H1 (cell line): ENCODE measurements around the gene FHL5. TPM values are rescaled to one million over a fixed set of nuclear protein-coding genes. Genes with fewer than 3 reads are reported as not detected.

Experiments used
- CTCF ChIA-PET: fragments of 300-600 bp; sonication (Branson Sonifier 250); formaldehyde crosslinking; loops from one replicate; lab custom pipeline; 2021; ENCODE audit not compliant: partially characterized antibody; lab: Charles Lee
- POLR2A ChIA-PET: fragments of 300-600 bp; sonication (Branson Sonifier 250); formaldehyde crosslinking; loops from one replicate; lab custom pipeline; 2021; ENCODE audit warnings: inconsistent platforms; ENCODE audit not compliant: partially characterized antibody; lab: Charles Lee
- DNase-seq, 2 experiments: peaks; one replicate each; pipeline versions ENCODE4 v3.0.0 to v3.0.0-alpha.2; 2010 to 2022; ENCODE audit warnings: low spot score in 2 of 2, low read depth in 1 of 2, mixed read lengths in 1 of 2
- FAIRE-seq: peaks from 2 replicates; lab custom pipeline; 2011; peaks lifted over from hg19 to GRCh38; lab: Jason Lieb, UNC
- H2AFZ ChIP-seq: 2 replicates; pipeline ENCODE4 v1.8.1; 2012; ENCODE audit warnings: low read length, inconsistent platforms
- H2AK5ac ChIP-seq: 2 replicates; pipeline ENCODE4 v1.6.1; 2013; ENCODE audit warnings: low read depth, low read length
- H2BK120ac ChIP-seq: replicated peaks from 2 replicates; pipeline ENCODE3; 2013; ENCODE audit warnings: low read depth, low read length, inconsistent platforms
- H2BK12ac ChIP-seq: 2 replicates; pipeline ENCODE4 v1.6.1; 2013; ENCODE audit warnings: low read depth, low read length
- H2BK15ac ChIP-seq: 2 replicates; pipeline ENCODE4 v1.6.1; 2013; ENCODE audit warnings: low read length
- H2BK20ac ChIP-seq: 2 replicates; pipeline ENCODE4 v1.6.1; 2013; ENCODE audit warnings: low read length
- H2BK5ac ChIP-seq: 2 replicates; pipeline ENCODE4 v1.6.1; 2013; ENCODE audit warnings: low read depth, low read length
- H3K14ac ChIP-seq: 2 replicates; pipeline ENCODE4 v1.6.1; 2013; ENCODE audit warnings: inconsistent platforms; ENCODE audit not compliant: insufficient read length
- H3K18ac ChIP-seq: 2 replicates; pipeline ENCODE4 v1.6.1; 2013; ENCODE audit warnings: low read length; ENCODE audit errors: extremely low read depth
- H3K23ac ChIP-seq: 2 replicates; pipeline ENCODE4 v1.6.1; 2013; ENCODE audit warnings: inconsistent platforms; ENCODE audit not compliant: insufficient read length
- H3K23me2 ChIP-seq: 2 replicates; pipeline ENCODE4 v1.6.1; 2013; ENCODE audit warnings: low read depth, low read length
- H3K27ac ChIP-seq: 2 replicates; pipeline ENCODE4 v1.6.1; 2011; ENCODE audit warnings: low read depth, low read length, inconsistent platforms
- H3K27me3 ChIP-seq, 4 experiments: replicated peaks in 1 of 4; 1 replicate in 1 of 4; 2 replicates in 3 of 4; pipeline versions ENCODE4 v1.6.1 to v1.8.1; 2011 to 2013; ENCODE audit warnings: low read length in 3 of 4, mild to moderate bottlenecking in 3 of 4, inconsistent platforms in 2 of 4, mixed read lengths in 2 of 4, moderate library complexity in 1 of 4; ENCODE audit not compliant: control insufficient read depth in 3 of 4, insufficient read depth in 3 of 4; ENCODE audit errors: extremely low read depth in 1 of 4
- H3K36me3 ChIP-seq, 4 experiments: 2 replicates each; pipeline versions ENCODE4 v1.6.1 to v1.8.1; 2011 to 2013; ENCODE audit warnings: mild to moderate bottlenecking in 4 of 4, low read length in 3 of 4, moderate library complexity in 2 of 4, control low read depth in 1 of 4, inconsistent platforms in 1 of 4; ENCODE audit not compliant: insufficient read depth in 4 of 4, control insufficient read depth in 2 of 4
- H3K4ac ChIP-seq: replicated peaks from 2 replicates; pipeline ENCODE3; 2013; ENCODE audit warnings: low read length, low read depth, mixed read lengths, inconsistent platforms; ENCODE audit not compliant: insufficient read length
- H3K4me1 ChIP-seq, 4 experiments: replicated peaks in 1 of 4; 1 replicate in 1 of 4; 2 replicates in 3 of 4; pipeline versions ENCODE4 v1.6.1 to v1.8.1; 2011 to 2013; ENCODE audit warnings: low read length in 3 of 4, inconsistent platforms in 2 of 4, mixed read lengths in 1 of 4; ENCODE audit not compliant: insufficient read depth in 4 of 4, control insufficient read depth in 3 of 4
- H3K4me2 ChIP-seq, 2 experiments: 2 replicates each; pipeline versions ENCODE4 v1.6.1 to v1.8.1; 2011 to 2013; ENCODE audit warnings: low read depth in 2 of 2, low read length in 2 of 2, control low read depth in 1 of 2, inconsistent platforms in 1 of 2, mild to moderate bottlenecking in 1 of 2; ENCODE audit not compliant: insufficient read depth in 1 of 2
- H3K4me3 ChIP-seq, 4 experiments: fragments of 200-600, 300-600 bp in 1 of 4; sonication (generic), shearing (Covaris generic), sonication (Bioruptor Twin) in 1 of 4; 2 replicates each; pipeline versions ENCODE4 v1.5.1 to v1.8.1; 2011 to 2016; ENCODE audit warnings: low read length in 4 of 4, low read depth in 3 of 4, control low read depth in 2 of 4, inconsistent platforms in 2 of 4, mild to moderate bottlenecking in 2 of 4, mixed read lengths in 1 of 4, moderate library complexity in 1 of 4; ENCODE audit not compliant: insufficient read depth in 2 of 4; ENCODE audit errors: extremely low read depth in 1 of 4
- H3K56ac ChIP-seq: replicated peaks from 2 replicates; pipeline ENCODE3; 2013; ENCODE audit warnings: low read depth, mild to moderate bottlenecking, mixed read lengths, low read length, inconsistent platforms; ENCODE audit not compliant: insufficient read length
- H3K79me1 ChIP-seq: 2 replicates; pipeline ENCODE4 v1.6.1; 2013; ENCODE audit warnings: low read depth, low read length, control low read depth
- H3K79me2 ChIP-seq, 2 experiments: 2 replicates each; pipeline versions ENCODE4 v1.6.1 to v1.8.1; 2012 to 2013; ENCODE audit warnings: low read length in 2 of 2, mild to moderate bottlenecking in 2 of 2, inconsistent platforms in 1 of 2; ENCODE audit not compliant: insufficient read depth in 2 of 2, control insufficient read depth in 1 of 2
- H3K9ac ChIP-seq, 4 experiments: replicated peaks in 1 of 4; 1 replicate in 1 of 4; 2 replicates in 3 of 4; pipeline versions ENCODE4 v1.6.1 to v1.8.1; 2011 to 2013; ENCODE audit warnings: low read depth in 3 of 4, low read length in 3 of 4, control low read depth in 2 of 4, mild to moderate bottlenecking in 2 of 4, moderate library complexity in 2 of 4, inconsistent platforms in 1 of 4; ENCODE audit errors: extremely low read depth in 1 of 4
- H3K9me3 ChIP-seq, 2 experiments: 2 replicates each; pipeline versions ENCODE4 v1.6.1 to v1.8.1; 2012 to 2013; ENCODE audit warnings: mild to moderate bottlenecking in 2 of 2, moderate library complexity in 2 of 2, control low read depth in 1 of 2, inconsistent platforms in 1 of 2, low read depth in 1 of 2, low read length in 1 of 2, mixed read lengths in 1 of 2; ENCODE audit not compliant: insufficient read depth in 2 of 2
- H4K20me1 ChIP-seq, 2 experiments: replicated peaks in 1 of 2; 2 replicates each; pipeline versions ENCODE3 to v1.8.1; 2011 to 2013; ENCODE audit warnings: inconsistent platforms in 2 of 2, low read length in 2 of 2, mild to moderate bottlenecking in 1 of 2; ENCODE audit not compliant: insufficient read depth in 2 of 2, control insufficient read depth in 1 of 2
- H4K5ac ChIP-seq: 2 replicates; pipeline ENCODE4 v1.6.1; 2013; ENCODE audit warnings: low read length, low read depth, mixed read lengths, inconsistent platforms; ENCODE audit not compliant: insufficient read length
- H4K8ac ChIP-seq: 2 replicates; pipeline ENCODE4 v1.8.0; 2013; ENCODE audit warnings: mild to moderate bottlenecking, moderate library complexity, low read length, inconsistent platforms; ENCODE audit not compliant: insufficient read depth; ENCODE audit errors: extremely low read depth
- H4K91ac ChIP-seq: replicated peaks from 2 replicates; pipeline ENCODE3; 2013; ENCODE audit warnings: low read length, mixed read lengths, inconsistent platforms; ENCODE audit not compliant: insufficient read length
- NRF1 ChIP-seq: IDR thresholded peaks from 2 replicates; pipeline ENCODE4 v1.6.1; 2011; ENCODE audit warnings: mild to moderate bottlenecking, low read depth, low read length, improper control_type of control experiment
- SRF ChIP-seq: IDR thresholded peaks from 2 replicates; pipeline ENCODE4 v1.6.1; 2011; ENCODE audit warnings: mild to moderate bottlenecking, low read depth, low read length, moderate library complexity
- WGBS, 2 experiments: shearing (Covaris generic) in 1 of 2; methylation state at CpG; one replicate each; pipeline versions ENCODE4 v1.1.6 to v1.1.7; 2013 to 2015; ENCODE audit warnings: low lambda C conversion rate in 2 of 2, mixed read lengths in 2 of 2, inconsistent platforms in 1 of 2, low coverage in 1 of 2, missing lambda C conversion rate in 1 of 2; ENCODE audit not compliant: insufficient replicate concordance in 2 of 2, insufficient coverage in 1 of 2, insufficient read length in 1 of 2; ENCODE audit errors: extremely low coverage in 1 of 2, missing lambda C conversion rate in 1 of 2; 5-methylcytosine and 5-hydroxymethylcytosine counted together
- polyA plus RNA-seq, 7 experiments: library from polyadenylated mRNA; depleted of rRNA in 3 of 7; stranded (reverse) in 5 of 7; unstranded in 2 of 7; fragments of >200 nt in 5 of 7; fragments of 200-250 nt in 2 of 7; gene quantifications; 1 replicate in 5 of 7; 2 replicates in 1 of 7; 4 replicates in 1 of 7; pipeline versions ENCODE4 v1.2.1 to v1.2.3, GENCODE V29; 2011 to 2013; ENCODE audit warnings: missing spikeins in 2 of 7, mixed read lengths in 2 of 7
- total RNA-seq: library from RNA; stranded (reverse); fragmentation: NEBNext Ultra II Directional; extraction: Animal tissue kit (Norgen Biotek cat#: 25700); gene quantifications from 2 replicates; pipeline ENCODE4 v1.2.1, GENCODE V29; 2021

FHL5 gene
- total and polyA plus RNA-seq, 2 of the 8 experiments (the other 6 are each of a cell fraction or from before 2014, with no cell fraction given): not detected

DNA sequence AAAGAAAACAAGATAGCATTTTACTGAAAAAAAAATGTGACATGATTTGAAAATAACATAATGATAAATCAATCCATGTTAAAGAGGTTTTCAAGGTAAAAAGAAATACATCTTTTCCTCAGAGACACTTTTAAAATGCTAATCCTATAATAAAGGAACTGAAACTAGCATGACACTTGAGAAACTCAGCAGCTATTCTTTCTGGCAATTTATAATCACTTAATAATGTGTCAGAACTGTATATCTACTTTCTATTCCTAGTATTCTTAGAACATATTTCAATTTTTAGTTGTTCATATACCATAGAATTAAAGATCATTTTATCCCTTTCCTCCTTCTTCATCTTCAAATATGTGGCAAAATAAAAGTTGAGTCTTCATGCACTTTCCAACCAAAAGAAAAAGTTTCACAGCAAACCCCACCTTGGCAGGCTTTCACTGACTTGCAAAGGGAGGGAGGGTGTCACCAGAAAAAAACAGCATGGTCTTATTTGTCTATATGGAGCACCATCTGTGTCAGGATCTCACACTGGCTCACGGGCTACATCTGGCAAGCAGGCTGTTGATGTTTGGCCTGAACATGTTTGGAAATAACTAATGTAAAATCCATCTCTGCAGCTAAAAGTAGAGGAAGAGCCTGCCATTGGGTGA is 48.5 kb downstream of the FHL5 start:
- POLR2A ChIA-PET: no interaction called here
- Histone ChIP-seq H3K14ac (no peak overlapping the region), H3K23ac (no peak overlapping the region), H3K18ac (no peak overlapping the region), H4K91ac (no peak overlapping the region), H4K20me1 (no peaks in the 10 kb centered on the region), H3K9me3 (no peaks in the 10 kb centered on the region), H2AFZ (0 out of 2 replicates have a peak overlapping the region, but pooled peaks have one; percentile 73), H3K4me1 (no peaks in the 10 kb centered on the region), H3K56ac (no peak overlapping the region), H3K79me2 (no peaks in the 10 kb centered on the region), H4K5ac (no peak overlapping the region), H3K27me3 (no peaks in the 10 kb centered on the region), H2AK5ac (no peak overlapping the region), H3K9ac (no peak overlapping the region), H3K23me2 (no peaks in the 10 kb centered on the region), H2BK12ac (no peak overlapping the region), H2BK15ac (no peak overlapping the region), H3K36me3 (no peaks in the 10 kb centered on the region), H2BK20ac (no peak overlapping the region), H3K4me2 (no peak overlapping the region), H3K79me1 (no peaks in the 10 kb centered on the region), H3K4me3 (no peak overlapping the region), H3K27ac (no peak overlapping the region), H4K8ac (no peak overlapping the region; the same call in 1 of the 2 replicates), H2BK5ac (no peak overlapping the region), H3K4ac (no peak overlapping the region), H2BK120ac (no peak overlapping the region)
- 82% methylated on average over 1 of the region's 1 CpG; no CpG with 5 or more reads in 1 of the 2 experiments for WGBS, 2 experiments
- TF ChIP-seq NRF1 (no peak), SRF (no peak)
- FAIRE-seq: no peak
- CTCF ChIA-PET: no interaction called here
- no peak for DNase-seq
